Fibroblast of mammary gland (primary cell): ENCODE measurements around the gene G3BP2.
"Not testable (repeated sequence)": the region's sequence is repeated elsewhere in the genome, so short reads cannot be mapped to it uniquely, and the experiment has no call there.

Experiments used
- DNase-seq: peaks from one replicate; pipeline ENCODE4 v3.0.0-alpha.2; 2010; ENCODE audit warnings: low read depth
- H3K4me3 ChIP-seq: 2 replicates; pipeline ENCODE4 v1.5.1; 2011; ENCODE audit warnings: low read depth, mild to moderate bottlenecking, low read length, moderate library complexity; ENCODE audit not compliant: control insufficient read depth
- TF ChIP-seq, protein P1 (sequence below): conservative IDR thresholded peaks from 2 replicates; pipeline ENCODE4 v1.5.1; 2011; ENCODE audit warnings: low read depth, low read length, inconsistent platforms; ENCODE audit not compliant: control insufficient read depth, insufficient read depth

G3BP2 gene

DNA sequence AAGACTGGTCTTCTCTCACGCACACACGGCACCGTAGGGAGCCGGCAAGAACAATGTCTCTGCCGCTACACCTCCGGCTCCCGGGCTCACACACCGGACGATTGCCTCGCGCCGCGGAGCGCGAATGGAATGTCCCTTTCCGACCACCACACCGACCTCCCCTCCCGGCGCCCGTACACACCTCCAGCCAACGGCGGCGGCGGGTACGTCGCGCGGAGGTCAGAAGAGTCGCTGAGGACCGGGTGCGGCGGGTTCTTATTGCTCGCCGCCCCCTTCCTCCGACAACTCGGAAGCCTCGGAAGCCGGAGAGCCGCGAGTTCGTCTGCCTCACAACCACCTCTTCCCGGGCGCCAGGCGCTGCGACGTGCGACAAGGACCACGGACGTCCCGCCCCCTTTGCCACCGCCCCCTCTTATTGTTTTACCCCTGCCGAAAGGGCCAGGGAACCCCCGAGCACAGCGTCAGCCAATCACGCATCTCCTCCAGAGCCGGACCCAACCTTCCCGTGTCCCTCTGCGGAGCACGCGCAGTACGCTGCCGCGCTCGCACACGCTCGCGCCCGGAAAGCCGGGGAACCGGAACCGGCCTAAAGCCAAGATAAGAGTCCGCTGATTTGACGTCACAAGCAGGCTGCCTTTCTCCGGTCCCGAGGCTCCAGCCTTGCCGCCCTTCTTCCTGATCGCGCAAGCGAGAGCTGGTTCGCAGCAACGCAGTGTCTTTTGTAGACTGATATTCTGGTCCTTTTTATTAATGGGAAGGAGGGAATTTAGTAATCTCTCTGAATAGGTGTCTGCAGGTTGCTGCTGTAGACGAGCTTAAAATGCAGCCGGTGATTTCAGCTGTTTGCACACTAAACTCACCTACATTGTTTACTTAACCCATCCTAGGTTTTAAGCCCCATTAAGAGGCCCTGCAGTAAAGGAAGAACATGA lies at the start of gene G3BP2:
TSS of gene G3BP2 (minus strand) at position 385 of the 932 bp plus-strand sequence. CDS start 11,386 bp downstream, outside the sequence.
- TF ChIP-seq, protein P1, sequence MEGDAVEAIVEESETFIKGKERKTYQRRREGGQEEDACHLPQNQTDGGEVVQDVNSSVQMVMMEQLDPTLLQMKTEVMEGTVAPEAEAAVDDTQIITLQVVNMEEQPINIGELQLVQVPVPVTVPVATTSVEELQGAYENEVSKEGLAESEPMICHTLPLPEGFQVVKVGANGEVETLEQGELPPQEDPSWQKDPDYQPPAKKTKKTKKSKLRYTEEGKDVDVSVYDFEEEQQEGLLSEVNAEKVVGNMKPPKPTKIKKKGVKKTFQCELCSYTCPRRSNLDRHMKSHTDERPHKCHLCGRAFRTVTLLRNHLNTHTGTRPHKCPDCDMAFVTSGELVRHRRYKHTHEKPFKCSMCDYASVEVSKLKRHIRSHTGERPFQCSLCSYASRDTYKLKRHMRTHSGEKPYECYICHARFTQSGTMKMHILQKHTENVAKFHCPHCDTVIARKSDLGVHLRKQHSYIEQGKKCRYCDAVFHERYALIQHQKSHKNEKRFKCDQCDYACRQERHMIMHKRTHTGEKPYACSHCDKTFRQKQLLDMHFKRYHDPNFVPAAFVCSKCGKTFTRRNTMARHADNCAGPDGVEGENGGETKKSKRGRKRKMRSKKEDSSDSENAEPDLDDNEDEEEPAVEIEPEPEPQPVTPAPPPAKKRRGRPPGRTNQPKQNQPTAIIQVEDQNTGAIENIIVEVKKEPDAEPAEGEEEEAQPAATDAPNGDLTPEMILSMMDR: no peak

DNA sequence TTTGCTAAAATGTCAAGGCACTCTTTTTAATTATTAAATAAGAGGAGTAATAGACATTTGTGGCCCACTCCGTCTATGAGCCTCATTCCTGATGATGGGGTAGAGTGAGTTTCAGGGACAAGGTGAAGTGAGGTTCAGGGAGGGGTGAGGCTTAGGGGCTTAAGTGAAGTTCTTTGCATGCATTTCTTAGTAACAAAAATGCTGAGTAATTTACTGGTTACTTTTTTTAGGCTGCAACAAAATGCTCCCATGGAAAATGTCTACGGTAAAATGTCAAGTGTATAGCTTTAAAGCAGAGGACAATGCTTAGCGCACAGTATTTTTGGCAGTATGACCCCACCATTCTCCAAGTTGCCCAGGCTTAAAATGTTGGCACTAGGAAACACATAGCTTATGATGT lies 49.2 kb upstream of the G3BP2 start:
- TF ChIP-seq, protein P1: no peak
- DNase-seq: no peak

More for the DNA sequence above, at the start of gene G3BP2:
- peak within 1 kb of the TSS; percentile 94 for H3K4me3 ChIP-seq
- peak; percentile 98 for DNase-seq

DNA sequence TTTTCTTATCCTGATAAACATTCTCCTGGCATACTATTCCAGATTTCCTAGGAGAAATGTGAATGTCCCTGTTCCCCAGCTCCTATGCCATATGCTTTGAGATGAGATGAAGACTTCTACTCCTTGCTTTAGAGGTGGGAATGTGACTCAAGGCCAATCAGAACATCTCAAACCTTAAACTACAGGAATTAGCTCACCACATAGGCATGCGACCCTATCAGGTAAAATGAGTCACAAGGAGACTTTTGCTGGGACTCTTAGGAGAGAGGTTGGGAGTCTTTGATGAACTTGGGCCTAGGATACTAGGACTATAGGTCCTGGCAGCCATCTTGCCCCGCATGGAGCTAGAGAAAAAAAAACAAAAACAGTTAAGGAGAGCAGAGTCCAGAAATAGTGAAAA lies 45.3 kb upstream of the G3BP2 start:
- TF ChIP-seq, protein P1: no peak
- DNase-seq: no peak
- H3K4me3 ChIP-seq: no peak overlapping the region

More for the DNA sequence above, 49.2 kb upstream of the G3BP2 start:
- no peak overlapping the region for H3K4me3 ChIP-seq

DNA sequence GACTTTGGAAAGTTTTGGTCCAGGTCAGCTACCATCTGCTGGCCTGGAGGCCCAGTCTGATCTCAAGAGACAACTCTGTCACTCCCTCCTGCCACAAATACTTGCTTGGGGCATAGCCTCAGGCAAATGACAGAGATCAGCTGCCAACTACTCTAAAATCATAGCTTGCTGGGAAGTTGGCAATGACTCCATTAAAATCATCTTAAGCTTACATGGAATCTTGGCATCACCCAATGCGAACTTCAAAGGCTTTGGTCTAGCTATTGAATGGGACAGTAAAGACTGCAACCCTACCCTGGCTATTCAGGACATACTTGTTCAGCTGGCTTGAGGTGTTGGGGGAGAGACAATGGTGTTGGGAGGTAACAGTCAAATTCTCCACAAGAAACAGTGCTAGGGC lies 44.2 kb upstream of the G3BP2 start:
- TF ChIP-seq, protein P1: no peak
- DNase-seq: no peak

DNA sequence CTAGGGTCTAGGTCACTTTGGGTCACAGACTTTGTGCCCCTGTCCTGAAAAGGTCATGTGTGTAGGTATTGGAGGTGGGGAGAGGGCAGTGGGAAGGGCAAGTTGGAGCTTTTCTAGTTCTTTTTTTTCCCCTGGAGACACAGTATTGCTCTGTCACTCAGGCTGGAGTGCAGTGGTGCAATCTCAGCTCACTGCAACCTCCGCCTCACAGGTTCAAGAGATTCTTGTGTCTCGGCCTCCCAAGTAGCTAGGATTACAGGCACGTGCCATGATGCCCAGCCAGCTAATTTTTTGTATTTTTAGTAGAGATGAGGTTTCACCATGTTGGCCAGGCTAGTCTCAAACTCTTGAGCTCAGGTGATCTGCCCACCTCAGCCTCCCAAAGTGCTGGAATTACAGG lies 42.8 kb upstream of the G3BP2 start:
- DNase-seq, H3K4me3 ChIP-seq: not testable (repeated sequence)

More for the DNA sequence above, 44.2 kb upstream of the G3BP2 start:
- H3K4me3 ChIP-seq: no peak overlapping the region

DNA sequence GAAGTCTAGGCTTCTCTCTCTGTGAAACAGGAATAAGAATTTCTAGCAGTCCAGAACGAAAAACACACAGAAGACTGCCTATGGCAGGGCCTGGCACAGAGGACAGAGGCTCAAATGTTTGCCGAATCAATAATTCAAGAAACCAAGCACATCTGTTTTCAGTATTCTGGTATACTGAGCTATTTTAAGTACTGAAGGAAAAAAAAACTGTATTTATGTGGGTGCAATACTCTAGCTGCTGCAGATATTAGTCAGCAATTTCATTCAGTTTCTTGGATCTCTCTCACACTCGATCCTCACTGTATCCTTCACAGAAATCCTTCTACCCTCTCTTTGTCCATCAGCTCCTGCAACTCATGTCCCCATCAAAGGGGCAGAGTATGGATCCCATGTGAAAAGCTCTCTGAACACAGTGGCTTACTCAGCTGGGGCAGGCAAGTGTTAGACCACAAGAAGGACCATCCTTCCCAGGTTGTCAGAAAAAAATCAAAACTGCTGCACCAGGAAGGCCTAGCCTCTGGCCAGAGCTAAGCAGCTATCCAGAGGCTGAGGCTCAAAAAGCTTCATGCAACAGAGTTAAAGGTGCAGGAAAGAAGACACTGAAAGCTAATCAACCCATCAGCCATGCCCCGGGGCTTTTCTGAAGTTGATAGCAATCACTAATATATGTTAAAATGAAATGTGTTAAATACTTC lies 42.0 kb upstream of the G3BP2 start:
- DNase-seq: peak; percentile 72
- TF ChIP-seq, protein P1: no peak
- no peak overlapping the region for H3K4me3 ChIP-seq

DNA sequence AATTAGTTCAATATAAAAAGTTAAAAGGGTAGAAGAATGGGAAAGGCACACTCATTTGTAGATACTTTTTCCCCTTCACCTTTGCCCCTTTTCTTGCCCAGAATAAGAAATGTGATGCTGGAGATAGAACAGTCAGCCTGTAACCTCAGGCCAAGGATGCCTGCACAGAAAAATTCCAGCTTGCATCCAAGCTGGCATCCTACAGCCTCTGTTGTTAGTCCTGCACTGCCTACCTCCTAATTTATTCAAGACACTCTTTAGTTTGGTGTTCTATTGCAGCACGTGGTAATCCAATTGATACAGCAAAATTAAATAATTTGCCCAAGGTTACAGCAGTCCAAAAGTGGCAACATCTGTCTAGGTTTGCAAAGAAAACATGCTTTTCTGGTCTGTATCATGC lies 41.5 kb upstream of the G3BP2 start:
- TF ChIP-seq, protein P1: no peak
- no peak overlapping the region for H3K4me3 ChIP-seq
- no peak for DNase-seq
